D341Med (cell line): Measurements from ENCODE around the gene SLC6A6.

Experiments used
- DNase-seq: peaks from one replicate; pipeline ENCODE4 v3.0.0; 2012; ENCODE audit warnings: low spot score

SLC6A6 gene

GRCh38 chr3:14454639-14455310, 52.4 kb downstream of the SLC6A6 start:
- DNase-seq = no peak

DNA sequence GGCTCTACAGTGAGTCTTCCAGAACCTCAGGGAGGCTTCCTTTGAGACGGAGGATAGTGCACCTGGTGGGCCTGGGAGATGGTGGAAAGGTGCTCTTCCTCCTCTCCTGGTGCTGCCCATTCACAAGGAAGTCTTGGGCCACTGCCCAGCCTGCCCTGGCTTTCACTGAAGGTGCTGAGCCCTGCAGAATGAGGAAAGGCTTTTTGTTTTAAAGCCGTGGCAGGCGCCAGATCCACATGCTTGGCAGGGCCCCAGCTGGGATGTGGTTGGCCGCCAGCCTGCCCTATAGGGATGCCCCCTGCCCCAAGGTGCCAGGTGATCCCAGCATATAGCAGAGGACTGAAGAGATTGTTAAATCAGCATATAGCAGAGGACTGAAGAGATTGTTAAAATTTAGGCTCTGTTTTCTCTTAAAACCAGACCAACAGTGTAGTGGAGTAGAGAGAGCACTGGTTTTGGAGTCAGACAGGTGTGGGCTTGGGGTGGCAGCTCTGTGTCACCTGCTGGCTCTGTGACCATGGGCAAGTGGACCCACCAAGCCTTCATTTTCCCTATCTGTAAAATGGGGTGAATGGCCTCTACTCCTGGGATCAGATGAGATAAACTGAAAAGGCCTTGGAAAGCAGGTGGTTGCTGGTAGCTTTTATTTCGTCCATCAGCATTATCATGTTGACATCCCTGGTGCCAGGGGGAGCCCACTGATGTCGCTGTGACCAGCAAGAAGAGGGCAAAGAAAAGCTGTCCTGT, 53.3 kb downstream of the SLC6A6 start:
- DNase-seq = no peak

- no peak for DNase-seq
Observed at GRCh38 chr3:14456794-14457193, 54.4 kb downstream of the SLC6A6 start.

- DNase-seq = no peak
Observed at GRCh38 chr3:14457481-14457880, 55.1 kb downstream of the SLC6A6 start.

GRCh38 chr3:14457999-14458398, 55.6 kb downstream of the SLC6A6 start:
- DNase-seq = no peak

- peak; percentile 64 for DNase-seq
Observed at GRCh38 chr3:14458434-14459275, 56.2 kb downstream of the SLC6A6 start.

DNA sequence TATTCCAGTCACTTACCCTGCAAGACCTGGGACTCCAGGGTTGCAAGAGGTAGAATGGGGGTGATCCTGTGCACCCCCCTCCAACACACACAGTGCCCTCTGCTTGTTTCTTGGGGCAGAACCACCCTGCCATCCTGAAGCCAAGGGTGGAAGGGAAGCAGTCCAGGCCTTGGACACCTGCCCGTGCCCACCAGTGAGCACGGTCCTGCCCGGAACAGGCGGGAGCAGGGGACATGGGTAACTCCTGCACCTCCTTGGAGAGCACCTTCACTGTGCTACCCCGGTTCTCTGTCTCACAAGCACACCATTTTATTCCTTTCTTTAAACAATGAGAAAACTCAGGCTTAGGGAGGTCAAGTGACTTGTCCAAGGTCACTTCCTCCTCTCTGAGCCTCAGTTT, 57.0 kb downstream of the SLC6A6 start:
- no peak for DNase-seq

DNA sequence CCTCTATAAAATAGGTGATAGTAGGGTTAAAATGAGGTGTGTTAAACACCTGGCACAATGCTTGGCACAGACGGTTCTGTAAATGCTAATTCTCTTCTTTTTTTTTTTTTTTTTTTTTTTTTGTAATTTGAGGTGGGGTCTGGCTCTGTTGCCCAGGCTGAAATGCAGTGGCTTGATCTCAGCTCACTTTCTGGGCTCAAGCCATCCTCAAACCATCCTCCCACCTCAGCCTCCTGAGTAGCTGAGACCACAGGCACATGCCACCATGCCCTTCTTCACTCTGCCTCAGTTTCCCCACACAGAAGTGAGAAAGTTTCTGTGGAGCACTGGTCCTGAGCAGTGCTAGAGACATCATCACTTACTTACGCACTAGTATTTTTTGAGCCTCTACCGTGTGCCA, 57.4 kb downstream of the SLC6A6 start:
- no peak for DNase-seq

DNA sequence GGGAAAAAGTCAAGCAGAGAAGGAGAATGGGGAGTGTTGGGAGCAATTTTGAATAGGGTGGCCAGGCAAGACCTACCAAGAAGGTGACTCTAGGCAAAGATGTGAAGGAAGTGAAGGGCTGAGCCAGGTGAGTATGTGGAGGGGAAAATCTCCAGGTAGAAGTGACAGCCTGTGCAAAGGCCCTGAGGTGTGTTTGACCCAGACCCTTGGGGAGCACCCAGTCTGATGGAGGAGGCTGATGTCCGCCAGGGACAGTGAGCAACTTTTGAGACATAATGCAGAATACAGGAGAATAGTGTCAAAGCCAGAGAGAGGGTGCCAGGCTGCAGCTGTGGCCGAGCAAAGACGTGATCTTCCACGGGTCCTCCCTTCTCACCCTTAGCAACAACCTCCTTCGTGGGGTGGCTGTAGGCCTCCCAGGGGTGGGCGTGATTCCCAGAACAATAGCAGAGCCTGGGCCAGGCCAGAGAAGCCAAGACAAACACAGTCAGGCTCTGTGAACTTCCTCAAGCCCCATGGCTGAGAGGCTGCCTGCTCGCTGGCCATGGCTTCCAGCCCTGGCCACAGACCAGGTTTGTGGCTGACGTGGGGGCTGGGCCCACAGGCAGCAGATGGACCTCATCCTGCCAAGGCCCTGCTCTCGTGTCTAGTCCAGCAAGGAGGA, 58.1 kb downstream of the SLC6A6 start:
- DNase-seq = no peak

- no peak for DNase-seq
Observed at GRCh38 chr3:14461006-14461747, 58.8 kb downstream of the SLC6A6 start.

DNA sequence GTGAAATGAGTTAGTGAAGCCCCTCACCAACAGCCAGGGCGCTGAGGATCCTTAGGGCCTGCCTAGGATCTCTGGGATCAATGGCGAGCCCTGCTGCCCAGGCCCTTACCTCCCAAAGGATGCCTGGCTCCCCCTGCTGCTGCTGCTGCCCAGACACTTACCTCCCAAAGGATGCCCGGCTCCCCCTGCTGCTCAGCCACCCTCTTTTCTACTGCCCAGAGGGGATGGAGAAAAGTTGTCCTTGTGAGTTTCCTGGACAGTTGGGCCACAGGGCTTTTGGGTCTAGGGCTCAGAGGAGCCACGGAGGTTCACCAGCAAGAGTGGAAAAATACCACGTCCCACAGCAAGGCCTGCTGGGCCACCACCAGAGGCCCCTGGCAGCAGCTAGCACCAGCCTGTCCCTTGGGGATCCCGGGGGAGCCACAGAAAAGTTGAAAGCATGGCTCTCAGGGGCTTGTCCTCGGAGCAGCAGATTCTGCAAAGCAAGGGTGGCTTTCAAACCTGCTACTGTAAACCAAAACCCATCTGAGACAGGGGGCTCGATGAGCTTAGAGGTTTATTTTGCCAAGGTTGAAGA, 59.4 kb downstream of the SLC6A6 start:
- peak; percentile 83 for DNase-seq

GRCh38 chr3:14462738-14463137, 60.3 kb downstream of the SLC6A6 start:
- DNase-seq = no peak

- DNase-seq = no peak
Observed at GRCh38 chr3:14463330-14464140, 61.1 kb downstream of the SLC6A6 start.

GRCh38 chr3:14464141-14464465, 61.7 kb downstream of the SLC6A6 start:
- no peak for DNase-seq

DNA sequence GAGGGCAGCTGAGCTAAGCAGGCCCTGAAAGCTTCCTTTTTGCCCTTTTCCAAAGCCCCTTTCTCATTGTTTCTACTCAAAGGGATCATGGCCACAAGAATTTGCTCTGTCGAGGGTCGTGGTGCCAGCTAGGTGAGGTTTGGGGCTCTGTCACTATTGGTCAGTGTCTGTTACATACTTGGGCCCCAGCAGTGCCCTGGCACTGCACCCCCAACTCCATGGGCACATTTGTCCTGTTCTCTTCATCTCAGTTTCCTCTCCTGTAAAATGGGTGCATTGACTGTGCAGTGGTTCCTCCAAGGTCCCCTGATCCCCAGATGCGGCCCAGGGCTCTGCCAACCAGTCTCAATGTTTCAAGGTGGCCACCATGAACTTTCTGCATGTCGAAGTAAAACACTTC, 62.1 kb downstream of the SLC6A6 start:
- no peak for DNase-seq

GRCh38 chr3:14465425-14465824, 63.0 kb downstream of the SLC6A6 start:
- DNase-seq = no peak

DNA sequence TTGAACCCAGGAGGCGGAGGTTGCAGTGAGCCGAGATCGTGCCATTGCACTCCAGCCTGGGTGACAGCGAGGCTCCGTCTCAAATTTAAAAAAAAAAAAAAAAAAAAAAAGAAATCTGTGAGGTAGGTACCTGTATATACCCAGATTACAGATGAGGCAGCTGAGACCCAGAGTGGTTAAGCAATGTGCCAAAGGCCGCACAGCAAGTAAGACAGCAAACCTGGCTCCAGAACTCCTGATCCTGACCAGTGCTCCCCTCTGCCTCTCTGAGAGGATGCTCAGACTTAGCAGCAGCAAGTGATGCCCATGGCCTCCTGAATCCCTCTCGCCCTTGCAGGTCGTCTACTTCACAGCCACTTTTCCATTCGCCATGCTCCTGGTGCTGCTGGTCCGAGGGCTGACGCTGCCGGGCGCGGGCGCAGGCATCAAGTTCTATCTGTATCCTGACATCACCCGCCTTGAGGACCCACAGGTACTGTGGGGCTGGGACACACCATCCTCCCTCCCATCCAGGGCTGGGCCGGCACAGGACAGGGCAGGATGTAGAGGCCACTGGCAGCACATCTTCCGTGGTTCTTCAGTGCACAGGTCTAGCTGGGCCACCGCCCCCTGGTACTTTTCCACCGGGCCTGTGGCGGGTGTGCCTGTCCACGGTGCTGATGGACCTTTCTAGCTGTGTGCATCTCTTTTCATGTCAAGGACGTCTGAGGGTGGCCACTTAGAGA, 63.9 kb downstream of the SLC6A6 start:
- DNase-seq = no peak

GRCh38 chr3:14467814-14468620, 65.6 kb downstream of the SLC6A6 start:
- DNase-seq = peak; percentile 85

DNA sequence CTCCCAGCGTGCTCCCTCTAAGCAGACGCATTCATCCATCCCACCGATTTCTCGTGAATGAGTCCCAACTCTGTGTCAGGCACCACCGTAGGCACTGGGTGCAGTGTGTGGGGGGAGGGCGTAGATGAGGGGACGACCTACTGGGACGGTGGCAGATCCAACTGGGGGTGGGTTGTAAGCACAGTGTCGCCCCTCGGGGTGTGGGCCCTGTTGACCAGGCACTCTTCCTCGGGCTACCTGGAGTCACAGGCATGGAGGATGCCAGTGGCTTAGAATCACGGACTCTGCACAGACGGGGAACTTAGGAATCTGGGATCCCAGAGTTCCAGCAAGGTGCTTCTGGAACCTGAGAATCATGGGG, 66.2 kb downstream of the SLC6A6 start:
- DNase-seq = no peak
